Endodermal cell (in vitro differentiated cells): ENCODE measurements around the gene TCEANC2. TPM values are rescaled to one million over a fixed set of nuclear protein-coding genes. Genes with fewer than 3 reads are reported as not detected.
A peak's percentile ranks its signal among the peaks of the same experiment; 100 is the strongest.

Source experiments
- DNase-seq: peaks from one replicate; pipeline ENCODE4 v3.0.0-alpha.2; 2017
- H3K27ac ChIP-seq: 2 replicates; pipeline ENCODE4 v1.5.1; 2013; ENCODE audit warnings: mild to moderate bottlenecking, low read depth, low read length, moderate library complexity
- H3K27me3 ChIP-seq: 2 replicates; pipeline ENCODE4 v1.6.1; 2013; ENCODE audit warnings: mild to moderate bottlenecking, low read length, moderate library complexity; ENCODE audit not compliant: insufficient read depth, control insufficient read depth, poor library complexity, severe bottlenecking
- H3K36me3 ChIP-seq: 2 replicates; pipeline ENCODE4 v1.7.0; 2013; ENCODE audit warnings: mild to moderate bottlenecking, low read length, moderate library complexity; ENCODE audit not compliant: control insufficient read depth, insufficient read depth
- H3K4me1 ChIP-seq: one replicate; pipeline ENCODE4 v1.7.0; 2013; ENCODE audit warnings: low read length; ENCODE audit not compliant: control insufficient read depth, insufficient read depth
- H3K4me3 ChIP-seq: 2 replicates; pipeline ENCODE4 v1.5.1; 2013; ENCODE audit warnings: mild to moderate bottlenecking, low read length, moderate library complexity
- H3K9ac ChIP-seq: 2 replicates; pipeline ENCODE4 v1.6.1; 2013; ENCODE audit warnings: mild to moderate bottlenecking, low read length, moderate library complexity; ENCODE audit not compliant: poor library complexity, severe bottlenecking; ENCODE audit errors: extremely low read depth
- H3K9me3 ChIP-seq: 2 replicates; pipeline ENCODE4 v1.6.1; 2013; ENCODE audit warnings: mild to moderate bottlenecking, low read length, moderate library complexity; ENCODE audit not compliant: control insufficient read depth
- H3K27ac Mint-ChIP-seq: 2 replicates; pipeline ENCODE4 v1.8.0; 2020; ENCODE audit warnings: mixed read lengths
- H3K27me3 Mint-ChIP-seq: 2 replicates; pipeline ENCODE4 v1.8.0; 2021; ENCODE audit warnings: mild to moderate bottlenecking, mixed read lengths; ENCODE audit not compliant: insufficient read depth
- H3K36me3 Mint-ChIP-seq: 2 replicates; pipeline ENCODE4 v1.8.0; 2020; ENCODE audit warnings: low read depth, mixed read lengths
- H3K4me1 Mint-ChIP-seq: 2 replicates; pipeline ENCODE4 v1.8.0; 2020; ENCODE audit warnings: mixed read lengths
- H3K4me3 Mint-ChIP-seq: 2 replicates; pipeline ENCODE4 v1.8.0; 2020; ENCODE audit warnings: mild to moderate bottlenecking, moderate library complexity, mixed read lengths
- H3K9me3 Mint-ChIP-seq: 2 replicates; pipeline ENCODE4 v1.8.0; 2020; ENCODE audit warnings: mild to moderate bottlenecking, mixed read lengths
- WGBS, 2 experiments: methylation state at CpG; one replicate each; pipeline versions ENCODE4 v1.1.5 to v1.1.7; 2013; ENCODE audit warnings: missing lambda C conversion rate in 2 of 2, mixed read lengths in 1 of 2; ENCODE audit not compliant: insufficient coverage in 1 of 2, insufficient read length in 1 of 2; 5-methylcytosine and 5-hydroxymethylcytosine counted together
- total RNA-seq, 2 donors: library from RNA; stranded (reverse); fragmentation: NEBNext Ultra II Directional in 1 of 2; extraction: Animal tissue kit (Norgen Biotek cat#: 25700) in 1 of 2; gene quantifications; 2 replicates in 1 of 2; 3 replicates in 1 of 2; pipeline ENCODE4 v1.2.1, GENCODE V29; 2021
- TF ChIP-seq, protein P1 (sequence below): fragments of 200-600 bp; sonication (generic); conservative IDR thresholded peaks from 2 replicates; pipeline ENCODE4 v1.5.0; 2021; ENCODE audit warnings: antibody characterized with exemption, mild to moderate bottlenecking

Gene TCEANC2
- total RNA-seq, 2 donors from 2014 or later: 5.9 to 6.6 TPM

DNA sequence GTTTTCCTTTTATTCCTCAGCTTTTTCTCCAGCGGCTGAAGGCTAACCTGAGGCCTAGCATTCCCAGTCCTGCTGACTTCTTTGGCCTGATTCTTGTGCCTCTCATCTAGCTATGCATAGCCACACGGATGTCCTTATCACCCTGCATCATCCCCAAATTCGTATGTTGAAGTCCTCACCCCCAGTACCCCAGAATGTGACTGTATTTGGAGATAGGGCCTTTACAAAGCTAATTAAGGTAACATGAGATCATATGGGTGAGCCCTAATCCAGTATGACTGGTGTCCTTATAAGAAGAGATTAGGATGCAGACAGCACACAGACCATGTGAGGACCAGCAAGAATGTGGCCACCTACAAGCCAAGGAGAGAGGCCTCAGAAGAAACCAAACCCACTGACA, 54.7 kb downstream of the TCEANC2 start:
- Mint-ChIP-seq H3K4me1 (peaks cover 4% of the 10 kb centered on the region), H3K4me3 (no peak overlapping the region), H3K27me3 (no peaks in the 10 kb centered on the region), H3K9me3 (no peaks in the 10 kb centered on the region), H3K27ac (no peak overlapping the region), H3K36me3 (no peaks in the 10 kb centered on the region)
- Histone ChIP-seq H3K4me1 (no peaks in the 10 kb centered on the region), H3K27ac (no peak overlapping the region), H3K4me3 (no peak overlapping the region), H3K9me3 (no peaks in the 10 kb centered on the region), H3K9ac (no peak overlapping the region), H3K36me3 (no peaks in the 10 kb centered on the region), H3K27me3 (no peaks in the 10 kb centered on the region)
- TF ChIP-seq, protein P1, sequence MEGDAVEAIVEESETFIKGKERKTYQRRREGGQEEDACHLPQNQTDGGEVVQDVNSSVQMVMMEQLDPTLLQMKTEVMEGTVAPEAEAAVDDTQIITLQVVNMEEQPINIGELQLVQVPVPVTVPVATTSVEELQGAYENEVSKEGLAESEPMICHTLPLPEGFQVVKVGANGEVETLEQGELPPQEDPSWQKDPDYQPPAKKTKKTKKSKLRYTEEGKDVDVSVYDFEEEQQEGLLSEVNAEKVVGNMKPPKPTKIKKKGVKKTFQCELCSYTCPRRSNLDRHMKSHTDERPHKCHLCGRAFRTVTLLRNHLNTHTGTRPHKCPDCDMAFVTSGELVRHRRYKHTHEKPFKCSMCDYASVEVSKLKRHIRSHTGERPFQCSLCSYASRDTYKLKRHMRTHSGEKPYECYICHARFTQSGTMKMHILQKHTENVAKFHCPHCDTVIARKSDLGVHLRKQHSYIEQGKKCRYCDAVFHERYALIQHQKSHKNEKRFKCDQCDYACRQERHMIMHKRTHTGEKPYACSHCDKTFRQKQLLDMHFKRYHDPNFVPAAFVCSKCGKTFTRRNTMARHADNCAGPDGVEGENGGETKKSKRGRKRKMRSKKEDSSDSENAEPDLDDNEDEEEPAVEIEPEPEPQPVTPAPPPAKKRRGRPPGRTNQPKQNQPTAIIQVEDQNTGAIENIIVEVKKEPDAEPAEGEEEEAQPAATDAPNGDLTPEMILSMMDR: no peak
- 87 to 100% methylated on average over 2 to 3 of the region's 3 CpGs for WGBS, 2 experiments
- no peak for DNase-seq

DNA sequence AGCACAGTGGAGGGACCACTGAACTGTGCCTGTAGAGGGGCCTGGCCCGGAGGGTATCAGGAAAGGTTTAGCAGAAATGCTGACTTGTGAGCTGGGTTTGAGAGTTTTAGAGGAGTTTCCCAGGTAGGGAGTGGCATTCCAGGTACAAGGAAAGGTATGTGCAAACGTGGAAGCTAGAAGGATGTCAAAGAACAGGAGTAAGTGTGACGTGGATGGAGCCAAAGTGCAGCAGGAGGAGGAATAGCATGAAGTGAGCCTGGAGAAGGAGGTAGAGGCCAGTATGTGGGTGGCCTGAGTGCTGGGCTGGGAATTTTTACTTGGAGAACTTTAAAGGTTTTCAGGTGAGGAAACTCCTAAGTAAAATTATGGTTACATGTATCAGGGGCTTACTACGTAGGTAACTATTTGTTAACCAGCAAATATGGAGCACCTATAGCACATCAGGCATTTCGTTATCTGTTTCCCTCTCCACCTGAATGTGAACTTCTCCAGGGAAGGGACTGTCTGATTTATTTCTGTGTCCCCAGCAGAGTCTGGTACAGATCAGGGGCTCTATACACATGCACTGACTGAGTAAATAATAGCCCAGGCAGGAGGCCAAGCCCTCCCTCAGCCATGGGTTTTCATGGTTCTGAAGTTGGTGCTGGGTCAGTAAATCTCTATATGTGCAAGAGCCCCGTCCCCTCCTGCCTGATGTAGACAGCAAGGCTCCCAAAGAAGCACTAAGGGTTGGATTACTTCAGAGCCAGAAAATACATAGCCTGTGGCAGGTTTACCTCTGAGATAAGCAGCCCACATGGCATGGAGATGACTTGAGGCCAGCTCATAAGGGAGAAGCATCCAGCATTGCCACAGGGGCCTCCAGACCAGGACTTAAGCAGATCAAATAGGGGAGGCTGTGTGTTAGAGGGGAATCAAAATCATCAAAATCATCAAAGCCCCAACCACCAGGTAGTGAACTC, 56.0 kb downstream of the TCEANC2 start:
- Histone ChIP-seq H3K4me3 (no peak overlapping the region), H3K27ac (no peak overlapping the region), H3K9me3 (no peaks in the 10 kb centered on the region), H3K27me3 (no peaks in the 10 kb centered on the region), H3K4me1 (no peaks in the 10 kb centered on the region), H3K9ac (no peak overlapping the region), H3K36me3 (no peaks in the 10 kb centered on the region)
- WGBS, 2 experiments: 90% methylated on average over 5 to 6 of the region's 6 CpGs
- DNase-seq: no peak
- no peaks in the 10 kb centered on the region for H3K27me3 Mint-ChIP-seq
- no peaks in the 10 kb centered on the region for H3K9me3 Mint-ChIP-seq
- TF ChIP-seq, protein P1: no peak
- H3K4me3 Mint-ChIP-seq: no peak overlapping the region
- no peak overlapping the region for H3K27ac Mint-ChIP-seq
- no peaks in the 10 kb centered on the region for H3K36me3 Mint-ChIP-seq
- peaks cover 4% of the 10 kb centered on the region for H3K4me1 Mint-ChIP-seq

DNA sequence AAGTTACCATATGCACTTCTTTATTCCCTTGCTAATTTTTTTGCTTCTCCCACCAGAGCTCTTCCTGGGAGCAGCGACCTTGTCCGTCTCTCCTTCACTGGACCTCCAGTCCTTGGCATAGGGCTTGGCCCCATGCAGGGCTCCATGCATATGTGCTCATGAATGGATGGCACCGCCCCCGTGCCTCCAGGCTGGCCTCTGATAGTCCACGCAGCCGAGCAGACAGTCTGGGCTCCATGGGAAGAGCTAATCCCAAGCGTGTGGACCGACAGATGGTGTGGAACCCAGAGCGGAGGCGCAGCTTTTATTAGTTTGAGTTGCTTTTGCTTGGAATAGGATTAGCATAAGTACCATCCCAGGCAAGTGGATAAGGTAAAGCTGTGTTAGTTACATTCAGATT, 57.6 kb downstream of the TCEANC2 start:
- 92 to 93% methylated on average over 7 to 10 of the region's 10 CpGs for WGBS, 2 experiments
- no peaks in the 10 kb centered on the region for H3K27me3 ChIP-seq
- Mint-ChIP-seq H3K4me1 (peaks cover 14% of the 10 kb centered on the region), H3K4me3 (no peak overlapping the region), H3K27ac (no peak overlapping the region), H3K9me3 (no peaks in the 10 kb centered on the region), H3K36me3 (no peaks in the 10 kb centered on the region), H3K27me3 (no peaks in the 10 kb centered on the region)
- H3K27ac ChIP-seq: no peak overlapping the region
- no peak overlapping the region for H3K9ac ChIP-seq
- no peaks in the 10 kb centered on the region for H3K9me3 ChIP-seq
- H3K36me3 ChIP-seq: no peaks in the 10 kb centered on the region
- no peaks in the 10 kb centered on the region for H3K4me1 ChIP-seq
- TF ChIP-seq, protein P1: no peak
- peak; percentile 30 for DNase-seq
- no peak overlapping the region for H3K4me3 ChIP-seq
